ENCODE data around the gene ANKRD24. TPM values are rescaled to one million over a fixed set of nuclear protein-coding genes. Genes with fewer than 3 reads are reported as not detected.

Gene ANKRD24
- total RNA-seq, 1 experiment from 2014 or later, result 2.4 TPM

DNA sequence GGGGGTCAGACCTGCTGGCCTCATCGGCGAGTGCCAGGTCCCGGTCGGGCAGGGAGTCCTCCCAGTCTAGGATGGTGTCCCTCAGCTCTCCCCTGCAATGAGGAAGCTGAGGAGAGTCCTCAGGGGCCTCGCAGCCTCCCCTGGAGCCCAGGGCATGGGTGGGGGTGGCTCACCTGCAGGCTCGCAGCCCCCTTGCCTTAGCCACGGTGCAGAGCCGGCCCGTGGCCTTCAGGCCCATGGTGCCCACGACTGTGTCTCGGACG is 6.9 kb upstream of the ANKRD24 start:
- no peak overlapping the region for H2BK12ac ChIP-seq (ENCODE audit: insufficient read length, low read depth, low read length)
- TF ChIP-seq, protein P1, sequence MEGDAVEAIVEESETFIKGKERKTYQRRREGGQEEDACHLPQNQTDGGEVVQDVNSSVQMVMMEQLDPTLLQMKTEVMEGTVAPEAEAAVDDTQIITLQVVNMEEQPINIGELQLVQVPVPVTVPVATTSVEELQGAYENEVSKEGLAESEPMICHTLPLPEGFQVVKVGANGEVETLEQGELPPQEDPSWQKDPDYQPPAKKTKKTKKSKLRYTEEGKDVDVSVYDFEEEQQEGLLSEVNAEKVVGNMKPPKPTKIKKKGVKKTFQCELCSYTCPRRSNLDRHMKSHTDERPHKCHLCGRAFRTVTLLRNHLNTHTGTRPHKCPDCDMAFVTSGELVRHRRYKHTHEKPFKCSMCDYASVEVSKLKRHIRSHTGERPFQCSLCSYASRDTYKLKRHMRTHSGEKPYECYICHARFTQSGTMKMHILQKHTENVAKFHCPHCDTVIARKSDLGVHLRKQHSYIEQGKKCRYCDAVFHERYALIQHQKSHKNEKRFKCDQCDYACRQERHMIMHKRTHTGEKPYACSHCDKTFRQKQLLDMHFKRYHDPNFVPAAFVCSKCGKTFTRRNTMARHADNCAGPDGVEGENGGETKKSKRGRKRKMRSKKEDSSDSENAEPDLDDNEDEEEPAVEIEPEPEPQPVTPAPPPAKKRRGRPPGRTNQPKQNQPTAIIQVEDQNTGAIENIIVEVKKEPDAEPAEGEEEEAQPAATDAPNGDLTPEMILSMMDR (conservative IDR thresholded peaks at IDR 0.05), result no peak
- H3K9ac ChIP-seq (ENCODE audit: extremely low read depth, insufficient read length, low read length), result no peak overlapping the region
- no peak for DNase-seq
- no peaks in the 10 kb centered on the region for H3K4me1 ChIP-seq (ENCODE audit: insufficient read depth, low read length)
- no peaks in the 10 kb centered on the region for H4K20me1 ChIP-seq (ENCODE audit: control insufficient read depth, insufficient read depth, insufficient read length)
- H2BK120ac ChIP-seq (ENCODE audit: low read depth, low read length, poor library complexity, severe bottlenecking), result no peak overlapping the region
- H3K79me1 ChIP-seq (ENCODE audit: insufficient read depth, low read depth, low read length, poor library complexity, severe bottlenecking), result no peaks in the 10 kb centered on the region
- H3K56ac ChIP-seq (ENCODE audit: insufficient read length, low read depth, low read length), result no peak overlapping the region
- WGBS (ENCODE audit: extremely low coverage, insufficient read length, low lambda C conversion rate), result no CpG with 5 or more reads among the region's 12 CpGs
- H3T11ph ChIP-seq (ENCODE audit: low read length), result no peak overlapping the region
- Mint-ChIP-seq H3K4me1 (peaks cover 3 to 8% of the 10 kb centered on the region in 2 experiments; a peak in 3 of 4 replicates), H3K36me3 (ENCODE audit: insufficient read depth in 1 of 3, low read depth in 3 of 3) (peaks cover 3 to 21% (median 13%) of the 10 kb centered on the region in 3 experiments; a peak in 5 of 7 replicates), H3K27me3 (ENCODE audit: low read depth) (peaks cover 24% of the 10 kb centered on the region), H3K27ac (no peak overlapping the region), H3K4me3 (no peak overlapping the region), H3K9me3 (no peaks in the 10 kb centered on the region)
- no peak overlapping the region for H2BK5ac ChIP-seq (ENCODE audit: insufficient read length, low read length)
- H3K79me2 ChIP-seq (ENCODE audit: insufficient read depth, low read length), result no peaks in the 10 kb centered on the region
- no peak overlapping the region for H3K14ac ChIP-seq (ENCODE audit: insufficient read depth, low read length)
- H2AFZ ChIP-seq (ENCODE audit: low read length), result no peak overlapping the region
- no peaks in the 10 kb centered on the region; the same call in 1 of the 2 replicates for H3K27me3 ChIP-seq (ENCODE audit: insufficient read depth, low read length)
- no peak overlapping the region for H4K91ac ChIP-seq (ENCODE audit: insufficient read length, low read depth, low read length)
- H4K8ac ChIP-seq (replicated peaks; ENCODE audit: insufficient read length, low read depth, low read length), result no peak overlapping the region
- no peak overlapping the region for H2BK20ac ChIP-seq (ENCODE audit: low read depth, low read length, poor library complexity, severe bottlenecking)
- no peak overlapping the region for H3K4ac ChIP-seq (ENCODE audit: low read depth, low read length)
- no peak overlapping the region for H2BK15ac ChIP-seq (ENCODE audit: low read depth, low read length)
- no peak overlapping the region for H3K18ac ChIP-seq (ENCODE audit: insufficient read length, low read depth, low read length)
- H3K4me2 ChIP-seq (ENCODE audit: insufficient read depth, insufficient read length, low read length), result no peak overlapping the region
- H3K23ac ChIP-seq (ENCODE audit: insufficient read length, low read depth, low read length), result no peak overlapping the region
- no peak overlapping the region for H2AK5ac ChIP-seq (ENCODE audit: insufficient read length, low read length)
- no peak overlapping the region for H4K5ac ChIP-seq (ENCODE audit: insufficient read length, low read depth, low read length)
- no peak overlapping the region for H3K27ac ChIP-seq (ENCODE audit: insufficient read length, low read depth, low read length)
- H3K9me3 ChIP-seq (ENCODE audit: control insufficient read depth, low read depth, low read length), result no peaks in the 10 kb centered on the region
- H3K23me2 ChIP-seq (ENCODE audit: insufficient read length, low read depth, low read length, poor library complexity, severe bottlenecking), result no peaks in the 10 kb centered on the region

Measured in H9 (cell line).